GM12874 (cell line): ENCODE data around the gene SIRT2.

Experiments used
- TF ChIP-seq, protein P1 (sequence below): IDR thresholded peaks from 2 replicates; pipeline ENCODE4 v1.5.1; 2011; ENCODE audit warnings: low read depth, mild to moderate bottlenecking, control low read depth, low read length, moderate library complexity; ENCODE audit not compliant: insufficient read depth

The SIRT2 gene

DNA sequence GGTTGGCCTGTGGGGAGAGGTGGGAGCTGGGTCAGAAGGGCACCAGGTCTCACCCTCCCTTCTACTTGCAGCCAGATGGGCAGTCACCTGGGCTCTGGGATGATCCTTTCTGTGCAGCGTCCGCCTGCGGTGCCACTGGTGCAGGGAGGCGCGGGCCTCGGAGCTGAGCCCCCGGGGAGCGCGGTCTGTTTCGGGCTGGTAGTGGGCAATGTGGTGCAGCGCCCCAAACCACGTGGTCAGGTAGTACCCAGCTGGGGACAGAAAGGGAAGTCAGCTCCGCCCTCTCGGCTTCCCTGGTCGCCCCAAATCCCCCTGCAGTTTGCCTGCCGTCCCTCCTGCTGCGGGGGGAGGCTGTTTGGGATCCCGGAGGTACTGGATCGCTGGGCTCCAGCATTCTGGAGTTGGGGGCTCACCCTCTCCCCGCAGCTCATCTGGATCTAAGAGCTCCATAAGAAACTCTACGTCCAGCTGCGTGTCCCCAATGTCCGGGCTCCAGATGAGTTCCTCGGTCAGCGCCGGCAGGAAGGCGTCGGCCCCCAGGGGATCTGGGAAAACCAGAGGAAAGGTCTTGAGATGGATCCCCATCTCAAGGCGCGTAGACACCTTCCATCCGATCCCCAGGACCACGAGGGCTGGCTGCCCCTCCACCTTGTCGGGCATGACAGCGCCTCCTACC lies 30.1 kb downstream of the SIRT2 start:
- TF ChIP-seq, protein P1, sequence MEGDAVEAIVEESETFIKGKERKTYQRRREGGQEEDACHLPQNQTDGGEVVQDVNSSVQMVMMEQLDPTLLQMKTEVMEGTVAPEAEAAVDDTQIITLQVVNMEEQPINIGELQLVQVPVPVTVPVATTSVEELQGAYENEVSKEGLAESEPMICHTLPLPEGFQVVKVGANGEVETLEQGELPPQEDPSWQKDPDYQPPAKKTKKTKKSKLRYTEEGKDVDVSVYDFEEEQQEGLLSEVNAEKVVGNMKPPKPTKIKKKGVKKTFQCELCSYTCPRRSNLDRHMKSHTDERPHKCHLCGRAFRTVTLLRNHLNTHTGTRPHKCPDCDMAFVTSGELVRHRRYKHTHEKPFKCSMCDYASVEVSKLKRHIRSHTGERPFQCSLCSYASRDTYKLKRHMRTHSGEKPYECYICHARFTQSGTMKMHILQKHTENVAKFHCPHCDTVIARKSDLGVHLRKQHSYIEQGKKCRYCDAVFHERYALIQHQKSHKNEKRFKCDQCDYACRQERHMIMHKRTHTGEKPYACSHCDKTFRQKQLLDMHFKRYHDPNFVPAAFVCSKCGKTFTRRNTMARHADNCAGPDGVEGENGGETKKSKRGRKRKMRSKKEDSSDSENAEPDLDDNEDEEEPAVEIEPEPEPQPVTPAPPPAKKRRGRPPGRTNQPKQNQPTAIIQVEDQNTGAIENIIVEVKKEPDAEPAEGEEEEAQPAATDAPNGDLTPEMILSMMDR, result no peak

DNA sequence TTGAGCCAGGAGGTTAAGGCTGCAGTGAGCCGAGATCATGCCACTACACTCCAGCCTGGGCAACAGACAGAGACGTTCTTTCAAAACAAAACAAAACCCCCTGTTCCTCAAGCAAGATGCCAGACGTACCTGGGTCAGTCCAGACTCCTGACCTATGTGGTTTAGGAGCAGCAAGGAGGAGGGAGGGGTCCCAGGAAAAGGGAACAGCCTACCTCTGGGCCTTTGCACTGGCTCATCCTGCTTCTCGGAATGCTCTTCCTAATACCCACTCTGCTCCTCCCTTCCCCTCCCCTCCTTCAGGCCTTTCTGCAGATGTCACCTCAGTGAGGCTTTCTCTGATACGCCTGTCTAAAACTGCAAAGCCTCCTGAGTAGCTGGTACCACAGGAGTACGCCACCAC lies 30.9 kb downstream of the SIRT2 start:
- TF ChIP-seq, protein P1, result no peak

DNA sequence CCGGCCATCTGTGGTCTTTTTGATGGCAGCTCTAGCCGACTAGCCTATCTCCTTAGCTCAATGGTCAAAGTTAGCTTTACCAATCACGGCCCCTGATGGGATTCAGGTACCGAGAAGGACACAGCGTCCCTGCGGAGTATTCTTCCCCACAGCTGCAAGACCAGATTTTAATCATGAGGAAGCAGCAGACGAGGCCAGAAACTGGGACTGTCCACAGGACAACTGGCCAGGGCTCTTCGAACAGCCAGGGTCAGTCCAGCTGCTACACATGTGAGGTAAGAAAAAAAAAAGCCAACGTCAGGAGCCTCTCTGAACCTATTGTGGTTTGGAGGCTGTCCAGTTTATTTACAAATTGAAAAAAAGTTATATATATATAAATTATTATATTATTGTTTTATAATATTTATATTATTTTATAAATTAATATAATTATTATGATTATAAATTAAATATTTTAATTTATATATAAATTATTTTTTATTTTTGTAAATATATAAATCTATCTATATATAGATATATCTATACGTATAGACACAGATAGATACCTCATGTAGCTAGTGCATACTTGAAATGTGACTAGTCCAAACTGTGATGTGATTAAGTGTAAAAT lies 32.1 kb downstream of the SIRT2 start:
- TF ChIP-seq, protein P1, result no peak

DNA sequence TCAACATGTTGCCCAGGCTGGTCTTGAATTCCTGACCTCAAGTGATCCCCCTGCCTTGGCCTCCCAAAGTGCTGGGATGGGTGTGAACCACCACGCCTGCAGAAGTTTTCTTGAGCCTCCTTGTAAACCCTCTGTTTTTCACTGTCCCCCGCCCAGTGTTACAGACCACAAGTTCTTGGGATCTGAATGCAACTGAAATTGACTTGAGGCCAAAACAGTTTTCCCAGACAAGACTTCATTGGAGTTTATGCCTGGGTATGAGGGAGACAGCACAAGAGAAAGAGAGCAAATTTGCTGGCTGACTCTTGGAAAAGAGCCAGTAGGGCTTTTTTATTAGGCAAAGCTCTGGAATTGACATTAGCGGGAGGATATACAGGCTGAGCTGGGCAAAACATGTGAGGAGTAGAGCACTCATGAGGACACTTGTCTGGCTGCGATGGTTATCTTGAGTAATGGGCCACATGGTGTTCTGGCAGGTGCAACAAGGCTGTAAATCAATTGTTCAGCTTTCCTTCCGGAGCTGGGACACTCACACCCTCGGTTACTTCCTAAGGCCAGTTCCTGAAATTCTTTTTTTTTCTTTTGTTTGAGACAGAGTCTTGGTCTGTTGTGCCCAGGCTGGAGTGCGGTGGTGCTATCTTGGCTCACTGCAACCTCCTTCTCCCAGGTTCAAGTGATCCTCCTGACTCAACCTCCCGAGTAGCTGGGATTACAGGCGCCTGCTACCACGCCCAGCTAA lies 36.9 kb downstream of the SIRT2 start:
- TF ChIP-seq, protein P1, result no peak

DNA sequence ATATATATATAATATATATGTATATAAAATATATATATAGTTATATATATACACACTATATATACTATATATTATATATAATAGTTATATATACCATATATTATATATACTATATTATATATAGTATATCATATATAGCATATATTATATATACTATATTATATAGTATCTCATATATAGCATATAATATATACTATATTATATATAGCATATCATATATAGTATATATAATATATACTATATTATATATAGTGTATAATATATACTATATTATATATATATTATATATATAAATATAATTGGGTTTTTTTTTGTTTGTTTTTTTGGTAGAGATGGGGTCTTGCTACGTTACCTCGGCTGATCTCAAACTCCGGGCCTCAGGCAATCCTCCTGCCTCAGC lies 38.0 kb downstream of the SIRT2 start:
- TF ChIP-seq, protein P1, result no peak

DNA sequence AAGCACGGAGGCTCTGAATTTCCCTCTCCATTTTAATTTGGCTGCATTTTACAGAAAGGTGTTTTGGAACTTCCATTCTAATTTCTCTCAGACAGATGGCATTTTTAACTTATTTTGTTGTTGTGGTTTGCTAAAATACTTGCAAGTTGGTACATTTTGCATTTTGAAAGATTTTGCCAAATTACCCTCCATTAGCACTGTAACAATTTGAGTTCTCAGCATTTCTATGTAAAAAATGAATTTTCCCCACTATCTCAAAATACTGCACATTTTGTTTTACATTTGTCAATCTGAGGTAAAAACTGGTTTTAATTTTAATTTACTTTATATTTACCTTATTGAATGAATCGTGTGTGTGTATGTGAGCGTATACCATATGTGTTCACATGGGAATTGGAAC lies 42.6 kb downstream of the SIRT2 start:
- TF ChIP-seq, protein P1, result no peak

DNA sequence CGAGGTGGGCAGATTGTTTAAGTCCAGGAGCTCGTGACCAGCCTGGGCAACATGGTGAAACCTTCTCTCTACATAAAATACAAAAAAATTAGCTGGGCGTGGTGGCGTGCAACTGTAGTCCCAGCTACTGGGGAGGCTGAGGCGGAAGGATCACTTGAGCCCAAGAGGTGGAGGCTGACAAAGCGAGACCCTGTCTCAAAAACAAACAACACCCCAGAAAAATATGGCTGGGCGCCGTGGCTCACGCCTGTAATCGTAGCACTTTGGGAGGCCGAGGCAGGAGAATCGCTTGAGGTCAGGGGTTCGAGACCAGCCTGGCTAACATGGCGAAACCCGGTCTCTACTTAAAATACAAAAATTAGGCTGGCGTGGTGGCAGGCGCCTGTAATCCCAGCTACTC lies 46.2 kb downstream of the SIRT2 start:
- TF ChIP-seq, protein P1, result no peak
